Astrocyte (in vitro differentiated cells and primary cell): ENCODE results near the gene RNASE13. TPM values are rescaled to one million over a fixed set of nuclear protein-coding genes. Genes with fewer than 3 reads are reported as not detected.

Experiments used
- DNase-seq: peaks from one replicate; pipeline ENCODE4 v3.0.0-alpha.2; 2010; ENCODE audit warnings: low read depth
- FAIRE-seq: peaks from 2 replicates; lab custom pipeline; 2011; peaks lifted over from hg19 to GRCh38; lab: Jason Lieb, UNC
- H2AFZ ChIP-seq: 2 replicates; pipeline ENCODE4 v1.6.0; 2012; ENCODE audit warnings: low read depth, low read length, inconsistent platforms
- H3K27ac ChIP-seq: 2 replicates; pipeline ENCODE4 v1.5.1; 2011; ENCODE audit warnings: low read depth, low read length, inconsistent platforms
- H3K27me3 ChIP-seq: 2 replicates; pipeline ENCODE4 v1.6.0; 2011; ENCODE audit warnings: low read length, inconsistent platforms; ENCODE audit not compliant: insufficient read depth
- H3K36me3 ChIP-seq: 2 replicates; pipeline ENCODE4 v1.5.1; 2011; ENCODE audit warnings: low read length, inconsistent platforms; ENCODE audit not compliant: insufficient read depth
- H3K4me1 ChIP-seq: 2 replicates; pipeline ENCODE4 v1.5.1; 2011; ENCODE audit warnings: low read length, inconsistent platforms; ENCODE audit not compliant: insufficient read depth
- H3K4me2 ChIP-seq: 2 replicates; pipeline ENCODE4 v1.6.0; 2012; ENCODE audit warnings: low read length, inconsistent platforms
- H3K4me3 ChIP-seq: 2 replicates; pipeline ENCODE4 v1.5.1; 2011; ENCODE audit warnings: low read depth, mild to moderate bottlenecking, low read length, inconsistent platforms; ENCODE audit not compliant: insufficient read depth
- H3K79me2 ChIP-seq: 2 replicates; pipeline ENCODE4 v1.6.0; 2012; ENCODE audit warnings: mild to moderate bottlenecking, low read length, inconsistent platforms; ENCODE audit not compliant: insufficient read depth
- H3K9ac ChIP-seq: 2 replicates; pipeline ENCODE4 v1.6.0; 2012; ENCODE audit warnings: mild to moderate bottlenecking, low read length, inconsistent platforms
- H3K9me3 ChIP-seq: 2 replicates; pipeline ENCODE4 v1.5.1; 2012; ENCODE audit warnings: low read depth, mild to moderate bottlenecking, low read length, inconsistent platforms; ENCODE audit not compliant: insufficient read depth
- H4K20me1 ChIP-seq: 2 replicates; pipeline ENCODE4 v1.6.0; 2012; ENCODE audit warnings: low read length, inconsistent platforms; ENCODE audit not compliant: insufficient read depth
- H3K27ac Mint-ChIP-seq: one replicate; pipeline ENCODE4 v1.8.0; 2021; ENCODE audit warnings: mild to moderate bottlenecking, mixed read lengths; ENCODE audit not compliant: unreplicated experiment
- H3K27me3 Mint-ChIP-seq: one replicate; pipeline ENCODE4 v1.8.0; 2021; ENCODE audit warnings: low read depth, mixed read lengths; ENCODE audit not compliant: unreplicated experiment
- H3K36me3 Mint-ChIP-seq: one replicate; pipeline ENCODE4 v1.8.0; 2021; ENCODE audit warnings: low read depth, mixed read lengths; ENCODE audit not compliant: unreplicated experiment
- H3K4me1 Mint-ChIP-seq: one replicate; pipeline ENCODE4 v1.8.0; 2021; ENCODE audit warnings: low read depth, mixed read lengths; ENCODE audit not compliant: unreplicated experiment
- H3K4me3 Mint-ChIP-seq: one replicate; pipeline ENCODE4 v1.8.0; 2021; ENCODE audit warnings: mild to moderate bottlenecking, moderate library complexity, mixed read lengths; ENCODE audit not compliant: unreplicated experiment
- H3K9me3 Mint-ChIP-seq: one replicate; pipeline ENCODE4 v1.8.0; 2021; ENCODE audit warnings: mild to moderate bottlenecking, mixed read lengths; ENCODE audit not compliant: unreplicated experiment
- EZH2 ChIP-seq: IDR thresholded peaks from 2 replicates; pipeline ENCODE4 v1.6.1; 2012; ENCODE audit warnings: mild to moderate bottlenecking, low read length, inconsistent platforms; ENCODE audit not compliant: insufficient read depth
- total RNA-seq: library from RNA; stranded (reverse); gene quantifications from 2 replicates; pipeline ENCODE4 v1.2.1, GENCODE V29; 2021
- TF ChIP-seq, protein P1 (sequence below): IDR thresholded peaks from 2 replicates; pipeline ENCODE4 v1.5.1; 2011; ENCODE audit warnings: low read depth, mild to moderate bottlenecking, inconsistent platforms, low read length, moderate library complexity; ENCODE audit not compliant: insufficient read depth

RNASE13 gene
- total RNA-seq, 1 donor from 2014 or later, result not detected

GRCh38 chr14:21077672-21078071 lies 43.1 kb upstream of the RNASE13 start:
- DNase-seq, result no peak
- TF ChIP-seq, protein P1, sequence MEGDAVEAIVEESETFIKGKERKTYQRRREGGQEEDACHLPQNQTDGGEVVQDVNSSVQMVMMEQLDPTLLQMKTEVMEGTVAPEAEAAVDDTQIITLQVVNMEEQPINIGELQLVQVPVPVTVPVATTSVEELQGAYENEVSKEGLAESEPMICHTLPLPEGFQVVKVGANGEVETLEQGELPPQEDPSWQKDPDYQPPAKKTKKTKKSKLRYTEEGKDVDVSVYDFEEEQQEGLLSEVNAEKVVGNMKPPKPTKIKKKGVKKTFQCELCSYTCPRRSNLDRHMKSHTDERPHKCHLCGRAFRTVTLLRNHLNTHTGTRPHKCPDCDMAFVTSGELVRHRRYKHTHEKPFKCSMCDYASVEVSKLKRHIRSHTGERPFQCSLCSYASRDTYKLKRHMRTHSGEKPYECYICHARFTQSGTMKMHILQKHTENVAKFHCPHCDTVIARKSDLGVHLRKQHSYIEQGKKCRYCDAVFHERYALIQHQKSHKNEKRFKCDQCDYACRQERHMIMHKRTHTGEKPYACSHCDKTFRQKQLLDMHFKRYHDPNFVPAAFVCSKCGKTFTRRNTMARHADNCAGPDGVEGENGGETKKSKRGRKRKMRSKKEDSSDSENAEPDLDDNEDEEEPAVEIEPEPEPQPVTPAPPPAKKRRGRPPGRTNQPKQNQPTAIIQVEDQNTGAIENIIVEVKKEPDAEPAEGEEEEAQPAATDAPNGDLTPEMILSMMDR, result no peak
- TF ChIP-seq EZH2, result no peak
- H3K36me3 Mint-ChIP-seq, result peaks cover 31% of the 10 kb centered on the region
- Histone ChIP-seq H4K20me1 (peaks cover 76% of the 10 kb centered on the region), H3K27ac (no peak overlapping the region), H3K27me3 (no peaks in the 10 kb centered on the region), H3K79me2 (peaks cover 38% of the 10 kb centered on the region), H3K4me2 (no peak overlapping the region), H3K4me3 (no peak overlapping the region), H3K9ac (no peak overlapping the region), H3K9me3 (no peaks in the 10 kb centered on the region), H3K4me1 (peaks cover 5% of the 10 kb centered on the region), H3K36me3 (peaks cover 68% of the 10 kb centered on the region), H2AFZ (no peak overlapping the region)
- no peaks in the 10 kb centered on the region for H3K27me3 Mint-ChIP-seq
- H3K9me3 Mint-ChIP-seq, result no peaks in the 10 kb centered on the region
- peaks cover 7% of the 10 kb centered on the region for H3K4me1 Mint-ChIP-seq
- H3K4me3 Mint-ChIP-seq, result no peak overlapping the region
- no peak overlapping the region for H3K27ac Mint-ChIP-seq
- FAIRE-seq, result no peak

GRCh38 chr14:21075719-21076437 lies 41.3 kb upstream of the RNASE13 start:
- peaks cover 17% of the 10 kb centered on the region for H3K4me1 Mint-ChIP-seq
- Histone ChIP-seq H3K27ac (no peak overlapping the region), H3K36me3 (peaks cover 60% of the 10 kb centered on the region), H2AFZ (no peak overlapping the region), H3K4me1 (peaks cover 19% of the 10 kb centered on the region), H3K79me2 (peaks cover 43% of the 10 kb centered on the region), H3K4me2 (no peak overlapping the region), H3K27me3 (no peaks in the 10 kb centered on the region), H3K9me3 (no peaks in the 10 kb centered on the region), H4K20me1 (peaks cover 73% of the 10 kb centered on the region), H3K9ac (no peak overlapping the region), H3K4me3 (no peak overlapping the region)
- DNase-seq (no peak), FAIRE-seq (no peak)
- H3K4me3 Mint-ChIP-seq, result peak overlapping the region; percentile 70
- peaks cover 25% of the 10 kb centered on the region for H3K36me3 Mint-ChIP-seq
- no peak overlapping the region for H3K27ac Mint-ChIP-seq
- no peaks in the 10 kb centered on the region for H3K9me3 Mint-ChIP-seq
- no peaks in the 10 kb centered on the region for H3K27me3 Mint-ChIP-seq
- TF ChIP-seq EZH2, result no peak
- TF ChIP-seq, protein P1, result no peak
